PFSK-1 (cell line): Measurements from ENCODE around the gene VAV2.

Experiments
- FOXP2 ChIP-seq: optimal IDR thresholded peaks from 2 replicates; pipeline ENCODE3; 2011; ENCODE audit warnings: borderline replicate concordance, control low read depth, inconsistent platforms; ENCODE audit not compliant: insufficient read depth; ENCODE audit errors: extremely low read length, extremely low read depth
- POLR2AphosphoS5 ChIP-seq: IDR thresholded peaks from 2 replicates; pipeline ENCODE4 v1.6.1; 2012; ENCODE audit warnings: low read depth, mild to moderate bottlenecking, control low read depth, low read length, moderate library complexity
- SIN3A ChIP-seq: IDR thresholded peaks from 2 replicates; pipeline ENCODE4 v1.6.1; 2012; ENCODE audit warnings: mild to moderate bottlenecking, low read length, moderate library complexity, borderline replicate concordance; ENCODE audit not compliant: insufficient read depth
- TAF1 ChIP-seq: IDR thresholded peaks from 2 replicates; pipeline ENCODE4 v1.6.1; 2012; ENCODE audit warnings: low read length, control low read depth, borderline replicate concordance; ENCODE audit not compliant: insufficient read depth
- TF ChIP-seq, protein P1 (sequence below), 2 experiments: IDR thresholded peaks; 2 replicates each; pipeline versions ENCODE4 v1.6.1 to v1.8.0; 2011 to 2012; ENCODE audit warnings: low read depth in 2 of 2, low read length in 2 of 2, control low read depth in 1 of 2, inconsistent platforms in 1 of 2, mild to moderate bottlenecking in 1 of 2, moderate library complexity in 1 of 2; ENCODE audit not compliant: insufficient read depth in 1 of 2

- TF ChIP-seq, protein P1, sequence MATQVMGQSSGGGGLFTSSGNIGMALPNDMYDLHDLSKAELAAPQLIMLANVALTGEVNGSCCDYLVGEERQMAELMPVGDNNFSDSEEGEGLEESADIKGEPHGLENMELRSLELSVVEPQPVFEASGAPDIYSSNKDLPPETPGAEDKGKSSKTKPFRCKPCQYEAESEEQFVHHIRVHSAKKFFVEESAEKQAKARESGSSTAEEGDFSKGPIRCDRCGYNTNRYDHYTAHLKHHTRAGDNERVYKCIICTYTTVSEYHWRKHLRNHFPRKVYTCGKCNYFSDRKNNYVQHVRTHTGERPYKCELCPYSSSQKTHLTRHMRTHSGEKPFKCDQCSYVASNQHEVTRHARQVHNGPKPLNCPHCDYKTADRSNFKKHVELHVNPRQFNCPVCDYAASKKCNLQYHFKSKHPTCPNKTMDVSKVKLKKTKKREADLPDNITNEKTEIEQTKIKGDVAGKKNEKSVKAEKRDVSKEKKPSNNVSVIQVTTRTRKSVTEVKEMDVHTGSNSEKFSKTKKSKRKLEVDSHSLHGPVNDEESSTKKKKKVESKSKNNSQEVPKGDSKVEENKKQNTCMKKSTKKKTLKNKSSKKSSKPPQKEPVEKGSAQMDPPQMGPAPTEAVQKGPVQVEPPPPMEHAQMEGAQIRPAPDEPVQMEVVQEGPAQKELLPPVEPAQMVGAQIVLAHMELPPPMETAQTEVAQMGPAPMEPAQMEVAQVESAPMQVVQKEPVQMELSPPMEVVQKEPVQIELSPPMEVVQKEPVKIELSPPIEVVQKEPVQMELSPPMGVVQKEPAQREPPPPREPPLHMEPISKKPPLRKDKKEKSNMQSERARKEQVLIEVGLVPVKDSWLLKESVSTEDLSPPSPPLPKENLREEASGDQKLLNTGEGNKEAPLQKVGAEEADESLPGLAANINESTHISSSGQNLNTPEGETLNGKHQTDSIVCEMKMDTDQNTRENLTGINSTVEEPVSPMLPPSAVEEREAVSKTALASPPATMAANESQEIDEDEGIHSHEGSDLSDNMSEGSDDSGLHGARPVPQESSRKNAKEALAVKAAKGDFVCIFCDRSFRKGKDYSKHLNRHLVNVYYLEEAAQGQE (IDR thresholded peaks at IDR 0.05; ENCODE audit: insufficient read depth in 1 of 2, low read depth in 2 of 2, low read length in 2 of 2) = no peak
- TF ChIP-seq POLR2AphosphoS5 (no peak), SIN3A (no peak), TAF1 (no peak), FOXP2 (no peak)
Measured at GRCh38 chr9:133926165-133926856, 65.8 kb downstream of the VAV2 start.
